IPS-20b (cell line): ENCODE measurements around the gene VWA8.
A peak's percentile ranks its signal among the peaks of the same experiment; 100 is the strongest.

ENCODE experiments used
- H3K27ac ChIP-seq: one replicate; pipeline ENCODE4 v1.5.1; 2013; ENCODE audit warnings: low read length
- H3K27me3 ChIP-seq: 2 replicates; pipeline ENCODE4 v1.6.1; 2013; ENCODE audit warnings: mild to moderate bottlenecking, low read length, inconsistent platforms; ENCODE audit not compliant: insufficient read depth
- H3K36me3 ChIP-seq: 2 replicates; pipeline ENCODE4 v1.6.1; 2013; ENCODE audit warnings: low read depth, mild to moderate bottlenecking, inconsistent platforms, low read length, moderate library complexity; ENCODE audit not compliant: insufficient read depth
- H3K4me1 ChIP-seq: 2 replicates; pipeline ENCODE4 v1.6.1; 2013; ENCODE audit warnings: mild to moderate bottlenecking, control low read depth, inconsistent platforms, low read length, moderate library complexity; ENCODE audit not compliant: insufficient read depth
- H3K4me3 ChIP-seq: 2 replicates; pipeline ENCODE4 v1.5.1; 2013; ENCODE audit warnings: mild to moderate bottlenecking, low read length, inconsistent platforms
- H3K9ac ChIP-seq: 2 replicates; pipeline ENCODE4 v1.6.1; 2013; ENCODE audit warnings: low read depth, mild to moderate bottlenecking, inconsistent platforms, low read length, moderate library complexity
- H3K9me3 ChIP-seq: 2 replicates; pipeline ENCODE4 v1.6.1; 2013; ENCODE audit warnings: mild to moderate bottlenecking, low read depth, low read length, inconsistent platforms; ENCODE audit not compliant: insufficient read depth

The VWA8 gene

GRCh38 chr13:41985788-41986508 is 25.0 kb upstream of the VWA8 start:
- Histone ChIP-seq H3K9me3 (no peaks in the 10 kb centered on the region), H3K27ac (no peak overlapping the region), H3K9ac (no peak overlapping the region), H3K4me1 (no peaks in the 10 kb centered on the region), H3K36me3 (no peaks in the 10 kb centered on the region), H3K4me3 (no peak overlapping the region), H3K27me3 (no peaks in the 10 kb centered on the region)

- H3K27me3 ChIP-seq, result no peaks in the 10 kb centered on the region
- no peaks in the 10 kb centered on the region for H3K9me3 ChIP-seq
- no peaks in the 10 kb centered on the region for H3K4me1 ChIP-seq
- no peak overlapping the region for H3K9ac ChIP-seq
- no peaks in the 10 kb centered on the region for H3K36me3 ChIP-seq
- H3K4me3 ChIP-seq, result no peak overlapping the region
- H3K27ac ChIP-seq, result no peak overlapping the region
Measured at GRCh38 chr13:41981951-41982715, 21.2 kb upstream of the VWA8 start.

- Histone ChIP-seq H3K4me3 (no peak overlapping the region), H3K27ac (no peak overlapping the region), H3K27me3 (no peaks in the 10 kb centered on the region), H3K9ac (no peak overlapping the region), H3K9me3 (no peaks in the 10 kb centered on the region), H3K36me3 (no peaks in the 10 kb centered on the region), H3K4me1 (peaks cover 7% of the 10 kb centered on the region; the same call in 1 of the 2 replicates)
Measured at GRCh38 chr13:41978007-41978406, 17.1 kb upstream of the VWA8 start.

- Histone ChIP-seq H3K9me3 (no peaks in the 10 kb centered on the region), H3K27ac (no peak overlapping the region), H3K4me3 (no peak overlapping the region), H3K4me1 (peaks cover 12% of the 10 kb centered on the region; the same call in 1 of the 2 replicates), H3K27me3 (no peaks in the 10 kb centered on the region), H3K9ac (no peak overlapping the region), H3K36me3 (no peaks in the 10 kb centered on the region)
Measured at GRCh38 chr13:41976476-41976875, 15.6 kb upstream of the VWA8 start.

GRCh38 chr13:41974262-41974900 is 13.5 kb upstream of the VWA8 start:
- Histone ChIP-seq H3K9me3 (no peaks in the 10 kb centered on the region), H3K4me1 (peaks cover 13% of the 10 kb centered on the region; the same call in 1 of the 2 replicates), H3K27ac (no peak overlapping the region), H3K4me3 (no peak overlapping the region), H3K27me3 (no peaks in the 10 kb centered on the region), H3K36me3 (no peaks in the 10 kb centered on the region), H3K9ac (no peak overlapping the region)

GRCh38 chr13:41973247-41973741 is 12.4 kb upstream of the VWA8 start:
- Histone ChIP-seq H3K27ac (peak overlapping the region; percentile 40), H3K9ac (0 out of 2 replicates have a peak overlapping the region, but pooled peaks have one; percentile 14), H3K4me3 (peak overlapping the region; percentile 9; the same call in 1 of the 2 replicates), H3K36me3 (no peaks in the 10 kb centered on the region), H3K9me3 (no peaks in the 10 kb centered on the region), H3K4me1 (peaks cover 13% of the 10 kb centered on the region; the same call in 1 of the 2 replicates), H3K27me3 (no peaks in the 10 kb centered on the region)

- Histone ChIP-seq H3K9me3 (no peaks in the 10 kb centered on the region), H3K27ac (no peak overlapping the region), H3K36me3 (no peaks in the 10 kb centered on the region), H3K4me3 (no peak overlapping the region), H3K27me3 (no peaks in the 10 kb centered on the region), H3K9ac (no peak overlapping the region), H3K4me1 (peaks cover 13% of the 10 kb centered on the region; the same call in 1 of the 2 replicates)
Measured at GRCh38 chr13:41971848-41972247, 10.9 kb upstream of the VWA8 start.

GRCh38 chr13:41970918-41971317 is 10.0 kb upstream of the VWA8 start:
- Histone ChIP-seq H3K9ac (no peak overlapping the region), H3K27me3 (no peaks in the 10 kb centered on the region), H3K36me3 (no peaks in the 10 kb centered on the region), H3K9me3 (no peaks in the 10 kb centered on the region), H3K4me1 (peaks cover 9% of the 10 kb centered on the region; the same call in 1 of the 2 replicates), H3K4me3 (no peak overlapping the region), H3K27ac (no peak overlapping the region)

- H3K4me1 ChIP-seq, result peaks cover 9% of the 10 kb centered on the region; the same call in 1 of the 2 replicates
- H3K4me3 ChIP-seq, result no peak overlapping the region
- no peaks in the 10 kb centered on the region for H3K27me3 ChIP-seq
- H3K27ac ChIP-seq, result no peak overlapping the region
- no peaks in the 10 kb centered on the region for H3K36me3 ChIP-seq
- no peaks in the 10 kb centered on the region for H3K9me3 ChIP-seq
- no peak overlapping the region for H3K9ac ChIP-seq
Measured at GRCh38 chr13:41970022-41970421, 9.1 kb upstream of the VWA8 start.

GRCh38 chr13:41969072-41969471 is 8.2 kb upstream of the VWA8 start:
- no peak overlapping the region for H3K9ac ChIP-seq
- H3K36me3 ChIP-seq, result no peaks in the 10 kb centered on the region
- no peak overlapping the region for H3K4me3 ChIP-seq

GRCh38 chr13:41966671-41967070 is 5.8 kb upstream of the VWA8 start:
- no peak overlapping the region for H3K9ac ChIP-seq
- no peaks in the 10 kb centered on the region for H3K9me3 ChIP-seq
- no peak overlapping the region for H3K27ac ChIP-seq
- H3K27me3 ChIP-seq, result peaks cover 5% of the 10 kb centered on the region
- peaks cover 3% of the 10 kb centered on the region; the same call in 1 of the 2 replicates for H3K4me1 ChIP-seq
- no peaks in the 10 kb centered on the region for H3K36me3 ChIP-seq
- no peak overlapping the region for H3K4me3 ChIP-seq

More at GRCh38 chr13:41969072-41969471, 8.2 kb upstream of the VWA8 start:
- Histone ChIP-seq H3K27ac (no peak overlapping the region), H3K27me3 (no peaks in the 10 kb centered on the region), H3K9me3 (no peaks in the 10 kb centered on the region), H3K4me1 (peaks cover 9% of the 10 kb centered on the region; the same call in 1 of the 2 replicates)
